H1 (cell line): Measurements from ENCODE around the gene TAOK2. TPM values are rescaled to one million over a fixed set of nuclear protein-coding genes. Genes with fewer than 3 reads are reported as not detected.
A peak's percentile ranks its signal among the peaks of the same experiment; 100 is the strongest.

Experiments used
- CTCF ChIA-PET: fragments of 300-600 bp; sonication (Branson Sonifier 250); formaldehyde crosslinking; loops from one replicate; lab custom pipeline; 2021; ENCODE audit not compliant: partially characterized antibody; lab: Charles Lee
- POLR2A ChIA-PET: fragments of 300-600 bp; sonication (Branson Sonifier 250); formaldehyde crosslinking; loops from one replicate; lab custom pipeline; 2021; ENCODE audit warnings: inconsistent platforms; ENCODE audit not compliant: partially characterized antibody; lab: Charles Lee
- DNase-seq, 2 experiments: peaks; one replicate each; pipeline versions ENCODE4 v3.0.0 to v3.0.0-alpha.2; 2010 to 2022; ENCODE audit warnings: low spot score in 2 of 2, low read depth in 1 of 2, mixed read lengths in 1 of 2
- FAIRE-seq: peaks from 2 replicates; lab custom pipeline; 2011; peaks lifted over from hg19 to GRCh38; lab: Jason Lieb, UNC
- H2AFZ ChIP-seq: 2 replicates; pipeline ENCODE4 v1.8.1; 2012; ENCODE audit warnings: low read length, inconsistent platforms
- H2AK5ac ChIP-seq: 2 replicates; pipeline ENCODE4 v1.6.1; 2013; ENCODE audit warnings: low read depth, low read length
- H2BK120ac ChIP-seq: replicated peaks from 2 replicates; pipeline ENCODE3; 2013; ENCODE audit warnings: low read depth, low read length, inconsistent platforms
- H2BK12ac ChIP-seq: 2 replicates; pipeline ENCODE4 v1.6.1; 2013; ENCODE audit warnings: low read depth, low read length
- H2BK15ac ChIP-seq: 2 replicates; pipeline ENCODE4 v1.6.1; 2013; ENCODE audit warnings: low read length
- H2BK20ac ChIP-seq: 2 replicates; pipeline ENCODE4 v1.6.1; 2013; ENCODE audit warnings: low read length
- H2BK5ac ChIP-seq: 2 replicates; pipeline ENCODE4 v1.6.1; 2013; ENCODE audit warnings: low read depth, low read length
- H3K14ac ChIP-seq: 2 replicates; pipeline ENCODE4 v1.6.1; 2013; ENCODE audit warnings: inconsistent platforms; ENCODE audit not compliant: insufficient read length
- H3K18ac ChIP-seq: 2 replicates; pipeline ENCODE4 v1.6.1; 2013; ENCODE audit warnings: low read length; ENCODE audit errors: extremely low read depth
- H3K23ac ChIP-seq: 2 replicates; pipeline ENCODE4 v1.6.1; 2013; ENCODE audit warnings: inconsistent platforms; ENCODE audit not compliant: insufficient read length
- H3K23me2 ChIP-seq: 2 replicates; pipeline ENCODE4 v1.6.1; 2013; ENCODE audit warnings: low read depth, low read length
- H3K27ac ChIP-seq: 2 replicates; pipeline ENCODE4 v1.6.1; 2011; ENCODE audit warnings: low read depth, low read length, inconsistent platforms
- H3K27me3 ChIP-seq, 4 experiments: replicated peaks in 1 of 4; 1 replicate in 1 of 4; 2 replicates in 3 of 4; pipeline versions ENCODE4 v1.6.1 to v1.8.1; 2011 to 2013; ENCODE audit warnings: low read length in 3 of 4, mild to moderate bottlenecking in 3 of 4, inconsistent platforms in 2 of 4, mixed read lengths in 2 of 4, moderate library complexity in 1 of 4; ENCODE audit not compliant: control insufficient read depth in 3 of 4, insufficient read depth in 3 of 4; ENCODE audit errors: extremely low read depth in 1 of 4
- H3K36me3 ChIP-seq, 4 experiments: 2 replicates each; pipeline versions ENCODE4 v1.6.1 to v1.8.1; 2011 to 2013; ENCODE audit warnings: mild to moderate bottlenecking in 4 of 4, low read length in 3 of 4, moderate library complexity in 2 of 4, control low read depth in 1 of 4, inconsistent platforms in 1 of 4; ENCODE audit not compliant: insufficient read depth in 4 of 4, control insufficient read depth in 2 of 4
- H3K4ac ChIP-seq: replicated peaks from 2 replicates; pipeline ENCODE3; 2013; ENCODE audit warnings: low read length, low read depth, mixed read lengths, inconsistent platforms; ENCODE audit not compliant: insufficient read length
- H3K4me1 ChIP-seq, 4 experiments: replicated peaks in 1 of 4; 1 replicate in 1 of 4; 2 replicates in 3 of 4; pipeline versions ENCODE4 v1.6.1 to v1.8.1; 2011 to 2013; ENCODE audit warnings: low read length in 3 of 4, inconsistent platforms in 2 of 4, mixed read lengths in 1 of 4; ENCODE audit not compliant: insufficient read depth in 4 of 4, control insufficient read depth in 3 of 4
- H3K4me2 ChIP-seq, 2 experiments: 2 replicates each; pipeline versions ENCODE4 v1.6.1 to v1.8.1; 2011 to 2013; ENCODE audit warnings: low read depth in 2 of 2, low read length in 2 of 2, control low read depth in 1 of 2, inconsistent platforms in 1 of 2, mild to moderate bottlenecking in 1 of 2; ENCODE audit not compliant: insufficient read depth in 1 of 2
- H3K4me3 ChIP-seq, 4 experiments: fragments of 200-600, 300-600 bp in 1 of 4; sonication (generic), shearing (Covaris generic), sonication (Bioruptor Twin) in 1 of 4; 2 replicates each; pipeline versions ENCODE4 v1.5.1 to v1.8.1; 2011 to 2016; ENCODE audit warnings: low read length in 4 of 4, low read depth in 3 of 4, control low read depth in 2 of 4, inconsistent platforms in 2 of 4, mild to moderate bottlenecking in 2 of 4, mixed read lengths in 1 of 4, moderate library complexity in 1 of 4; ENCODE audit not compliant: insufficient read depth in 2 of 4; ENCODE audit errors: extremely low read depth in 1 of 4
- H3K56ac ChIP-seq: replicated peaks from 2 replicates; pipeline ENCODE3; 2013; ENCODE audit warnings: low read depth, mild to moderate bottlenecking, mixed read lengths, low read length, inconsistent platforms; ENCODE audit not compliant: insufficient read length
- H3K79me1 ChIP-seq: 2 replicates; pipeline ENCODE4 v1.6.1; 2013; ENCODE audit warnings: low read depth, low read length, control low read depth
- H3K79me2 ChIP-seq, 2 experiments: 2 replicates each; pipeline versions ENCODE4 v1.6.1 to v1.8.1; 2012 to 2013; ENCODE audit warnings: low read length in 2 of 2, mild to moderate bottlenecking in 2 of 2, inconsistent platforms in 1 of 2; ENCODE audit not compliant: insufficient read depth in 2 of 2, control insufficient read depth in 1 of 2
- H3K9ac ChIP-seq, 4 experiments: replicated peaks in 1 of 4; 1 replicate in 1 of 4; 2 replicates in 3 of 4; pipeline versions ENCODE4 v1.6.1 to v1.8.1; 2011 to 2013; ENCODE audit warnings: low read depth in 3 of 4, low read length in 3 of 4, control low read depth in 2 of 4, mild to moderate bottlenecking in 2 of 4, moderate library complexity in 2 of 4, inconsistent platforms in 1 of 4; ENCODE audit errors: extremely low read depth in 1 of 4
- H3K9me3 ChIP-seq, 2 experiments: 2 replicates each; pipeline versions ENCODE4 v1.6.1 to v1.8.1; 2012 to 2013; ENCODE audit warnings: mild to moderate bottlenecking in 2 of 2, moderate library complexity in 2 of 2, control low read depth in 1 of 2, inconsistent platforms in 1 of 2, low read depth in 1 of 2, low read length in 1 of 2, mixed read lengths in 1 of 2; ENCODE audit not compliant: insufficient read depth in 2 of 2
- H4K20me1 ChIP-seq, 2 experiments: replicated peaks in 1 of 2; 2 replicates each; pipeline versions ENCODE3 to v1.8.1; 2011 to 2013; ENCODE audit warnings: inconsistent platforms in 2 of 2, low read length in 2 of 2, mild to moderate bottlenecking in 1 of 2; ENCODE audit not compliant: insufficient read depth in 2 of 2, control insufficient read depth in 1 of 2
- H4K5ac ChIP-seq: 2 replicates; pipeline ENCODE4 v1.6.1; 2013; ENCODE audit warnings: low read length, low read depth, mixed read lengths, inconsistent platforms; ENCODE audit not compliant: insufficient read length
- H4K8ac ChIP-seq: 2 replicates; pipeline ENCODE4 v1.8.0; 2013; ENCODE audit warnings: mild to moderate bottlenecking, moderate library complexity, low read length, inconsistent platforms; ENCODE audit not compliant: insufficient read depth; ENCODE audit errors: extremely low read depth
- H4K91ac ChIP-seq: replicated peaks from 2 replicates; pipeline ENCODE3; 2013; ENCODE audit warnings: low read length, mixed read lengths, inconsistent platforms; ENCODE audit not compliant: insufficient read length
- CTBP2 ChIP-seq: IDR thresholded peaks from 2 replicates; pipeline ENCODE4 v1.7.0; 2011; ENCODE audit warnings: borderline replicate concordance, mild to moderate bottlenecking, moderate library complexity, mixed read lengths, low read length; ENCODE audit not compliant: insufficient read depth, insufficient read length
- RNF2 ChIP-seq: fragments of 200-900, 300-1000 bp; sonication (generic); IDR thresholded peaks from 2 replicates; pipeline ENCODE4 v1.7.1; 2016; ENCODE audit warnings: borderline replicate concordance, low read depth, mild to moderate bottlenecking, antibody characterized with exemption, low read length; ENCODE audit not compliant: poor library complexity, severe bottlenecking; ENCODE audit errors: missing control alignments
- WGBS, 2 experiments: shearing (Covaris generic) in 1 of 2; methylation state at CpG; one replicate each; pipeline versions ENCODE4 v1.1.6 to v1.1.7; 2013 to 2015; ENCODE audit warnings: low lambda C conversion rate in 2 of 2, mixed read lengths in 2 of 2, inconsistent platforms in 1 of 2, low coverage in 1 of 2, missing lambda C conversion rate in 1 of 2; ENCODE audit not compliant: insufficient replicate concordance in 2 of 2, insufficient coverage in 1 of 2, insufficient read length in 1 of 2; ENCODE audit errors: extremely low coverage in 1 of 2, missing lambda C conversion rate in 1 of 2; 5-methylcytosine and 5-hydroxymethylcytosine counted together
- polyA plus RNA-seq, 7 experiments: library from polyadenylated mRNA; depleted of rRNA in 3 of 7; stranded (reverse) in 5 of 7; unstranded in 2 of 7; fragments of >200 nt in 5 of 7; fragments of 200-250 nt in 2 of 7; gene quantifications; 1 replicate in 5 of 7; 2 replicates in 1 of 7; 4 replicates in 1 of 7; pipeline versions ENCODE4 v1.2.1 to v1.2.3, GENCODE V29; 2011 to 2013; ENCODE audit warnings: missing spikeins in 2 of 7, mixed read lengths in 2 of 7
- total RNA-seq: library from RNA; stranded (reverse); fragmentation: NEBNext Ultra II Directional; extraction: Animal tissue kit (Norgen Biotek cat#: 25700); gene quantifications from 2 replicates; pipeline ENCODE4 v1.2.1, GENCODE V29; 2021
- TF ChIP-seq, protein P1 (sequence below): IDR thresholded peaks from 2 replicates; pipeline ENCODE4 v1.6.1; 2012; ENCODE audit warnings: inconsistent platforms

The TAOK2 gene
- total and polyA plus RNA-seq, 2 of the 8 experiments (the other 6 are each of a cell fraction or from before 2014, with no cell fraction given): 13.5 to 32.6 TPM

DNA sequence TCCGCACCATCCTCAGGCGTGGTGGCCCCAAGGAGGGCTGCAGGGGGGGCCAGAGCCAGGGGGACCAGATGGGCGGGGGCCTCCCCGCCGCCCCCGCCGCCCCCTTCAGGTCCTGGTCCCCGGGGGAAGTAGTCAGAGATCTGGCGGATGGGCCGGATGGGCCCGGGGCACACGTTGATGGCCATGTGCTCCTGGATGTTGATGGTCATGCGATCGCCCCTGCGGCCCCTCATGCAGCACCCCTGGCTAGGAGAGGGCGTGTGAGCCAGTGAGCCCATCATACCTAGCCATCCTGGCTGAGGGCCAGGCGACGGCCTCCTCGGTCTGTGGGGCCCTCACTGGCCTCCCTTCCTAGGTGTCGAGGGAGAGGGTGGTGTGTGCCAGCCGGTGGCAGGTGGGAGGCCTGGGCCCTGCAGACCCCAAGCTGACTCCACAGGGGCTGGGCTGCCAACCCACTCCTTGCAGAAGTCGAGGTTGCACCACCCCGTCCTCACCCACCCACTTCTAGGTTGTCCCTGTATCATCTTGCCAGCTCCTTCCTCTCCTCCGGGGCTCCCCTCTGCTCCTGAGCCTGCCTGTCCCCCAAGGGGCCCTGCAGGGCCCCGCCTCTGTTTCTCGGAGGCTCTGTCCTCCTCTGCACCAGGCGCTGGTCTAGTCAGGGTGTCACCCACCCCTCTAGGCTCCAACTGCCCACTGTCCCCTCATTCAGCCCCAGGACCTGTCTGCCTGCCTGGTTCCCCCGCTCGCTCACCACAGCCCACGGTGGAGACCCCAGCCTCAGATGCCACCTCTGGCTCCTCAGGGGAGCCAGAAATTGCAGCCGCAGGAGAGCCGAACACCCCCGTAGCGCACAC is 36.5 kb downstream of the TAOK2 start:
- CTCF ChIA-PET: interaction anchor here (0.6 to 3.1 kb wide), 5 partner anchors 10 to 145 kb away, joined by 3 to 15 read pairs (median 4); partner anchors contain the start of gene C16orf92
- Histone ChIP-seq H2AK5ac (0 out of 2 replicates have a peak overlapping the region, but pooled peaks have one; percentile 13), H4K91ac (no peak overlapping the region), H2BK5ac (0 out of 2 replicates have a peak overlapping the region, but pooled peaks have one; percentile 24), H3K4me3 (peak overlapping the region; percentile 42 to 79 (median 48)), H3K56ac (no peak overlapping the region)
- TF ChIP-seq, protein P1, sequence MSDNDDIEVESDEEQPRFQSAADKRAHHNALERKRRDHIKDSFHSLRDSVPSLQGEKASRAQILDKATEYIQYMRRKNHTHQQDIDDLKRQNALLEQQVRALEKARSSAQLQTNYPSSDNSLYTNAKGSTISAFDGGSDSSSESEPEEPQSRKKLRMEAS: peak; percentile 73
- TF ChIP-seq RNF2: no peak
- no peak for TF ChIP-seq CTBP2
- TF ChIP-seq, all 59 proteins: peak for 1
- H3K9ac ChIP-seq: no peak overlapping the region
- no peak overlapping the region for H3K14ac ChIP-seq
- DNase-seq (no peak), FAIRE-seq (no peak)
- H2BK12ac ChIP-seq: 0 out of 2 replicates have a peak overlapping the region, but pooled peaks have one; percentile 27
- 56% methylated on average over 12 of the region's 34 CpGs; no CpG with 5 or more reads in 1 of the 2 experiments for WGBS, 2 experiments
- peaks cover 1 to 6% of the 10 kb centered on the region in 2 experiments for H4K20me1 ChIP-seq
- no peaks in the 10 kb centered on the region for H3K9me3 ChIP-seq
- peaks cover 0 to 23% (median 13%) of the 10 kb centered on the region in 4 experiments; a peak in 5 of 7 replicates for H3K27me3 ChIP-seq
- H2AFZ ChIP-seq: no peak overlapping the region
- H4K5ac ChIP-seq: no peak overlapping the region
- no peak overlapping the region for H2BK20ac ChIP-seq
- H3K4me1 ChIP-seq: peaks cover 0 to 21% (median 13%) of the 10 kb centered on the region in 4 experiments; a peak in 6 of 7 replicates
- H3K23ac ChIP-seq: no peak overlapping the region
- H3K4ac ChIP-seq: no peak overlapping the region
- H3K27ac ChIP-seq: no peak overlapping the region
- POLR2A ChIA-PET: interaction anchor here (0.8 to 2.6 kb wide), 10 partner anchors 9 to 225 kb away, joined by 3 to 10 read pairs (median 3); partner anchors contain the start of genes HIRIP3, TAOK2 and TLCD3B
- peaks cover 16% of the 10 kb centered on the region for H3K23me2 ChIP-seq
- no peak overlapping the region for H2BK120ac ChIP-seq
- H3K18ac ChIP-seq: no peak overlapping the region; the same call in 1 of the 2 replicates
- no peaks in the 10 kb centered on the region for H3K79me1 ChIP-seq
- H3K4me2 ChIP-seq: peak overlapping the region; percentile 77 to 96
- peaks cover 0 to 4% (median 0%) of the 10 kb centered on the region in 4 experiments; a peak in 1 of 8 replicates for H3K36me3 ChIP-seq
- H4K8ac ChIP-seq: no peak overlapping the region
- no peaks in the 10 kb centered on the region for H3K79me2 ChIP-seq
- peak overlapping the region; percentile 31; the same call in 1 of the 2 replicates for H2BK15ac ChIP-seq
